CD4-positive, alpha-beta T cell treated with Interleukin-6 at 100 ng/mL for 8 hours (primary cell): Measurements from ENCODE around the gene KLHL11.
"Not testable (repeated sequence)": the region's sequence is repeated elsewhere in the genome, so short reads cannot be mapped to it uniquely, and the experiment has no call there.

Experiments used
- DNase-seq: peaks from one replicate; pipeline ENCODE4 v3.0.0-alpha.2; 2020; ENCODE audit warnings: mixed read lengths, low spot score

The KLHL11 gene

GRCh38 chr17:41885733-41886132 lies 20.5 kb upstream of the KLHL11 start:
- no peak for DNase-seq

- no peak for DNase-seq
Observed at GRCh38 chr17:41882756-41883155, 17.5 kb upstream of the KLHL11 start.

- no peak for DNase-seq
Observed at GRCh38 chr17:41880130-41880529, 14.9 kb upstream of the KLHL11 start.

- not testable (repeated sequence) for DNase-seq
Observed at GRCh38 chr17:41874293-41874670, 9.1 kb upstream of the KLHL11 start.

GRCh38 chr17:41873559-41874292 lies 8.5 kb upstream of the KLHL11 start:
- DNase-seq, result no peak

GRCh38 chr17:41871789-41872188 lies 6.6 kb upstream of the KLHL11 start:
- DNase-seq, result no peak

- no peak for DNase-seq
Observed at GRCh38 chr17:41870627-41871026, 5.4 kb upstream of the KLHL11 start.

- no peak for DNase-seq
Observed at GRCh38 chr17:41870097-41870496, 4.9 kb upstream of the KLHL11 start.

GRCh38 chr17:41869426-41869825 lies 4.2 kb upstream of the KLHL11 start:
- DNase-seq, result no peak

- no peak for DNase-seq
Observed at GRCh38 chr17:41868568-41868967, 3.3 kb upstream of the KLHL11 start.

- no peak for DNase-seq
Observed at GRCh38 chr17:41865596-41865893, 322 bp upstream of the KLHL11 start.

GRCh38 chr17:41864498-41864835 lies 756 bp downstream of the KLHL11 start:
- DNase-seq, result peak; percentile 51

GRCh38 chr17:41863074-41863848 lies 2.0 kb downstream of the KLHL11 start:
- peak; percentile 33 for DNase-seq

- no peak for DNase-seq
Observed at GRCh38 chr17:41860254-41860931, 4.8 kb downstream of the KLHL11 start.

- not testable (repeated sequence) for DNase-seq
Observed at GRCh38 chr17:41851382-41851781, 13.8 kb downstream of the KLHL11 start.

- no peak for DNase-seq
Observed at GRCh38 chr17:41849251-41849990, 15.8 kb downstream of the KLHL11 start.

- DNase-seq, result no peak
Observed at GRCh38 chr17:41848788-41849187, 16.4 kb downstream of the KLHL11 start.

GRCh38 chr17:41844971-41845370 lies 20.3 kb downstream of the KLHL11 start:
- DNase-seq, result no peak

GRCh38 chr17:41840781-41841180 lies 24.4 kb downstream of the KLHL11 start:
- not testable (repeated sequence) for DNase-seq

- not testable (repeated sequence) for DNase-seq
Observed at GRCh38 chr17:41839448-41839847, 25.8 kb downstream of the KLHL11 start.

GRCh38 chr17:41837761-41838538 lies 27.3 kb downstream of the KLHL11 start, which contains the start of gene KLHL10:
TSS of gene KLHL10 (plus strand) at chr17:41837825. CDS start at chr17:41837933, 108 bp downstream.
- DNase-seq, result no peak
